Activated effector memory CD4-positive, alpha-beta T cell treated with anti-CD3 and anti-CD28 coated beads, Interleukin-2, amount 50 U/mL, for 16 hours (primary cell): ENCODE measurements around the gene MEI1.

Source experiments
- DNase-seq: peaks from one replicate; pipeline ENCODE4 v3.0.0-alpha.2; 2020

The MEI1 gene, protein sequence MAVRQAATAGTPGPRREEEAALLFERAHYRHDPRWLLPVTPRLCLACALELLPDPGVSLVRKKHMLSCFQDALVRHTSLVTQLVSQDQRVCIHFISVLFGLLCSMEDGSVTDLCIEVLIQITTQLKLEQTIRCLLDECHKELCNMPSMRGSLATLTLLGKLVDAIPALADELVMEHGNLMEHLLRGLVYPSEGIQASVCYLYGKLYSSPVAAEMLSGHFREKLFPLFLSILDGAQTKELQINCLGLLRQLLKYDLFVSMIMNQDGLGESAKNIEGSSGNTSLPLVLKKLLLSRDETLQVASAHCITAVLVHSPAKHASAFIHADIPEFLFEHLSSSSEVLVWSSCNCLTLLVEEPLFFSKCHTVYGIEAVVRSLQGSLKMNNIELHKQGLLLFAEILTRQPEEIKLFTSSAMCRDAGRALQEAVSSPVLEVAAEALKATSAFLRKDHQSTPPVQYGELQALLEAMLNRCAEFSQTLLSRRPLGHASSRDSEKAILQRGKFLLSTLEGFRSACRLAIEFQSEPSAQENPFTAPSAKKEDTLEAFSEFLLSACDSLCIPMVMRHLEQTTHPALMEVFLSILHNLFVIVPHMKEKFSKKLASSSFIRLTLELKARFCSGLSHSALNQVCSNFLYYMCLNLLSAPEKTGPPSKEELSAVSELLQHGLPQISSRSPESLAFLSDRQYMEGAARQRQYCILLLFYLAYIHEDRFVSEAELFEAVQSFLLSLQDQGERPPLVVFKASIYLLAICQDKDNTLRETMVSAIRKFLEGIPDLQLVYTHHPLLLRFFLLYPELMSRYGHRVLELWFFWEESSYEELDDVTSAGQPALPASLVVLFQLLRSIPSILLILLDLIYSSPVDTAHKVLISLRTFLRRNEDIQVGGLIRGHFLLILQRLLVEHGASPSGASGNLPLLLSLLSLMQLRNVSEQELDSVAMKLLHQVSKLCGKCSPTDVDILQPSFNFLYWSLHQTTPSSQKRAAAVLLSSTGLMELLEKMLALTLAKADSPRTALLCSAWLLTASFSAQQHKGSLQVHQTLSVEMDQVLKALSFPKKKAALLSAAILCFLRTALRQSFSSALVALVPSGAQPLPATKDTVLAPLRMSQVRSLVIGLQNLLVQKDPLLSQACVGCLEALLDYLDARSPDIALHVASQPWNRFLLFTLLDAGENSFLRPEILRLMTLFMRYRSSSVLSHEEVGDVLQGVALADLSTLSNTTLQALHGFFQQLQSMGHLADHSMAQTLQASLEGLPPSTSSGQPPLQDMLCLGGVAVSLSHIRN

DNA sequence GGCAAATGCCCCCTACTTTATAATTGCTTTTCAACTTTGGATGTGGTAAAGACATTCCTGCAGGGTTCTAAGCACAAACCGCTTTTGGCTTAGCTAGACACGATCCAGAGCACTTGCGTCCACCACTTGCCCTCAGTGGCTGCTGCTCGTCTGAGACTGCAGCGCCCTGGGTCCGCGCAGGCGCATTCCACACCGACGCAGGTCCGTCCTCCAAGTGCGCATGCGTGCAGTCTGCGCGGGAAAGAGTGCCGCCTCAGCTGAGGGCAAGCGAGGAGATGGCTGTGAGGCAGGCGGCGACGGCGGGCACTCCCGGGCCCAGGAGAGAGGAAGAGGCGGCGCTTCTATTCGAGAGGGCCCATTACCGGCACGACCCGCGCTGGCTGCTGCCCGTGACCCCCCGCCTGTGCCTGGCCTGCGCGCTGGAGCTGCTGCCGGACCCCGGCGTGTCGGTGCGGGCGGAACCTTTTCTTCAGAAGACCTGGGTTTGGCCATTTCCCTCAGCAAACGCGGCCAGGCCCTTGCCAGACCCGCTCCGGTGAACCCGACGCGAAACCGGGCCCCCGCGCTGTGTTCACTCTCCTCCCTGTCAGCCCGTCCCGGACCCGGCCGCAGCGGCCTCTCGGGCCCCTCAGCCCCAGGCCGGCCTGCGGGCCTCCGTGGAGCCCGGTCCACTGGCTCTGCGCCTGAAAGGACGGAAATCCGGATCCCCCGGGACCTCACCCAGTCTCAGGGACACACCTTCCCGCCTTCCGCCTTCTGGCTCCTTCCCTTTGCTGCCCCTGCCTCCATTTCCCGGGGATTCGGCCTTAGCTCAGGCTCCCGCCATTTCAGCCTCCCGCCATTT lies at the start of gene MEI1:
Gene MEI1 (plus strand): TSS at position 240 of the 844 bp plus-strand sequence. CDS start 36 bp downstream, at position 276.
- DNase-seq = peak; percentile 97

DNA sequence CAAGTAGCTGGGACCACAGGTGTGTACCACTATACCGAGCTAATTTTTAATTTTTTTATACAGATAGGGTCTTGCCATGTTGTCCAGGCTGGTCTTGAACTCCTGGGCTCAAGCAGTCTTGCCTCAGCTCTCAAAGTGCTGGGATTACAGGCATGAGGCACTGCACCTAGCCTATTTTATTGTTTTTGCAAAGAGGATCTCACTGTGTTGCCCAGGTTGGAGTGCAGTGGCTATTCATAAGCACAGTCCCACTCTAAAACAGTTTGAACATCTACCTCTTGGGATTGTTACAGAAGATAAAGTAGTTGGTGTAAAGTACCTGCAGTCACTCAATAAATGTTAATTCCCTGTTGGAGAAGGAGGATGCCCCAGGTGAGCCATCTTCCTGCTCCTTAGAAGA lies 49.1 kb upstream of the MEI1 start:
- DNase-seq = peak; percentile 25

DNA sequence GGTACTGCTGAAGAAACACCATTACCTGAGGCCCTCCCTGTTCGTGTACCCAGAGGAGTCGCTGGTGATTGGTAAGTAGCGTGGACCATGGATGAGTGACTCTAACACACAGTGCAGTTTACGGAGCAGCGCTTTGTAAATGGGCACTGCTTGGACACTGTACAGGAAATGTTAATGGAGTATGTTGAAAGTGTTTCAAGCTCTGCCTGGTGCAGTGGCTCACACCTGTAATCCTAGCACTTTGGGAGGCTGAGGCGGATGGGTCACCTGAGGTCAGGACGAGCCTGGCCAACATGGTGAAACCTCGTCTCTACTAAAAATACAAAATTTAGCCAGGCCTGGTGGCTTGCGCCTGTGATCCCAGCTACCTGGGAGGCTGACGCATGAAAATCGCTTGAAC lies 48.5 kb upstream of the MEI1 start:
- DNase-seq = peak; percentile 34

DNA sequence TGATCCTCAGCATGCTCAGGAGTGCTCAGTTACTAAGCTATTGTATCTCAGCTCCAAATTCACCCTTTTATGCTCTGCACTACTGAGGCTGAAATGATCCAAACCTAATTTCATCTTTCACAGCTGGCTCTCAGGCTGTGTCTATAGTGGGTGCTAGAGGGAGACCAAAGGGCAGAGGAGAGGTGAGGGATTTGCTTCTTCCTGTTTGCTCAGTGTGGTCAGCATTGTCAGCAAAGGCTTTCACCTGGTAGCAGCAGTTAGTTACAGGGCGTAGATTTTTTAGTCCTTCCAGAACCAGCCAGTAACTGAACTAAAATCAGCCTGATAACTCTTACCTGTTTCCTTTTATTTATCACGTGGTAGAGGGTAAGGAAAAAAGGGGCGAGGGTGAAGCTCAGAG lies 45.0 kb upstream of the MEI1 start:
- DNase-seq = no peak

DNA sequence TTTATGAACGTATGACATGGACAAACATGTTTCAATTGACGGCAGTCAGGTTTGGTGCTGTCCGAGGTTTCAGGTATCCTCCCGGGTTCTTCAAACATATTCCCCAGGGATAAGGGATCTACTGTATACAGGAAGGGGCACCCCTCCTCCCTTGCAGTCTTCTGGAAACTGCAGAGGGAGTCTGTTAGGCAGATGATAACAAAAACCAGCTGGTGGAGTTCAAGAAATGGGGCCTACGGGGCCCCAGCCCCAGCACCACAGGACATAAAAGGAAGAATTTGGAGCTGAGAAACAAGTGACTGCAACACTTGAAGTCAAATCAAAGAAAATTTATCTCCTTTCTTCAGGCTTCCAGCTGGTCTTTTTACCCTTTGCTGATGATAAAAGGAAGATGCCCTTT lies 42.7 kb upstream of the MEI1 start:
- DNase-seq = peak; percentile 19

DNA sequence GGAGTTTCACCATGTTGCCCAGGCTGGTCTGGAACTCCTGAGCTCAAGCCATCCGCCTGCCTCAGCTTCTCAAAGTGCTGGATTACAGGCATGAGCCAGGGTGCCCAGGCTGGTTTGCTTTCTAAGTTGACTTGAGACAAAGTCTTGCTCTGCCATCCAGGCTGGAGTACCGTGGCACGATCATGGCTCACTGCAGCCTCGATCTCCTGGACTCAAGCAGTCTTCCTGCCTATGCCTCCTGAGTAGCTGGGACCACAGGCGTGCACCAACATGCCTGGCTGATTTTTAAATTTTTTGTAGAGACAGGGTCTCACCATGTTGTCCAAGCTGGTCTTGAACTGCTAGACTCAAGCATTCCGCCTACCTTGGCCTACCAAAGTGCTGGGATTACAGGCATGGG lies 41.6 kb upstream of the MEI1 start:
- peak; percentile 34 for DNase-seq

DNA sequence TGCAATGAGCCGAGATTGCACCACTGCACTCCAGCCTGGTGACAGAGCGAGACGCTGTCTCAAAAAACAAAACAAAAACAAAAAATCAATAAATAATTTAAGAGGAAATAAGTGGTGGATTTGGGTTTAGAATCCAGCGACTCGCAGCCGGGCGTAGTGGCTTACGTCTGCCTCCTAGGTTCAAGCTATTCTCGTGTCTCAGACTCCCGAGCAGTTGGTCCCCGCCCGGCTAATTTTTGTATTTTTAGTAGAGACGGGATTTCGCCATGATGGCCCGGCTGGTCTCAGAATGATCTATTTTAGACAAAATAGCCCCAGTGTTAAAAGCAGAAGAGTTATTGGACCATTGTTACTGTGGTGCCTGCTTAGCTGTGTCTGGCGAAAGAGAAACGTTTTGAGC lies 40.4 kb upstream of the MEI1 start:
- peak; percentile 53 for DNase-seq

DNA sequence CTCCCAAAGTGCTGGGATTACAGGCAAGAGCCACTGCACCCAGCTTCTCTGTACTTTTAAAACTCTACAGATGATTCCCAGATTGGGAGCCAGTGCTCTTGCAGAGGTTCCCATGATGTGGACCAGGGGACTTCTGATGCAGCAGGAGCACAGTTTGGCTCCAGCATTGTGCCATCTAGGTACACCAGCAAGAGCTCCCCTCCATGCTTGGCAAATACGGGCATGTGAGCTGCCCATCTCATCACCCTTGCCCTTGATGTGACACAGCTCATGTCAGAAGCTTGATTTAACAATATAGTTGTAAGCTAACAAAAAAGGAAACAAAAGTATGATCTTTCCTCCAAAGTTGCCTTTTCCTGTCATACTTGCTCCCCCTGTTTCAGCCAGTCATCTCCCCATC lies 39.4 kb upstream of the MEI1 start:
- DNase-seq = peak; percentile 17

DNA sequence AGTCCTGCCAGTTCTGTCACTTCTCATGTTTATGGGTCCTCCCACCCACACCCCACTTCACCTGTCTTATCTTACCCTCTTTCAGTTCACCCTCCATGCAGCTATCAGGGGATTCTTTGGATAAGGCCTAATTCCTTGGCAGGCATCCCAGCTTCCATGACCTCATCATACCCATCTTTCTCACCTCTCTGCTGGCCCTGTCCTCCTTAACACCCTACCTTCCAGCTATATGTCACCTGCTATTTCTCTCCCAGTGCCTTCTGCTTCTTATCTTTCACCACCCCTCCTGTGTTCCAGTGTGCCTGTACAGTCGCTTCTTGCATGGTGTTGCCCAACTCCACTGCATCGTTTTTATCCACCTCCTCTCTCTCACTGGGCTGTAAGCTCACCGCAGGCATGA lies 38.9 kb upstream of the MEI1 start:
- DNase-seq = peak; percentile 25

DNA sequence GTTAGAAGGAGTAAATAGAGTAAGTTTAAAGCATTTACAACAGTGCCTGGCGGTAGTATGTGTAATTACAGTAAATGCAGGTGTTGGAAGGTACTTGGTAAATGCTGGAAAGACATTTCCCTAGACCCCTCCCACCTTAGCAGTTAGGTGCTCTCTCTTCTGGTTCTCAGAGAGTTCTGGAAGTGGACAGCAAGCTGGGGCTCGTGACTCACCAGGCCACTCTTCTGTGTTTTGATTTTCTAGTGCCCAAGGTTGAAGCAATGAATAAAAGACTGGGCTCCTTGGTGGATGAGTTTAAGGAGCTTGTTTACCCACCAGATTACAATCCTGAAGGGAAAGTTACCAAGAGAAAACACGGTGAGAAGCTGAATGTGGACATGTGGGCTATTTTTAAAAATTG lies 38.2 kb upstream of the MEI1 start:
- DNase-seq = peak; percentile 5

DNA sequence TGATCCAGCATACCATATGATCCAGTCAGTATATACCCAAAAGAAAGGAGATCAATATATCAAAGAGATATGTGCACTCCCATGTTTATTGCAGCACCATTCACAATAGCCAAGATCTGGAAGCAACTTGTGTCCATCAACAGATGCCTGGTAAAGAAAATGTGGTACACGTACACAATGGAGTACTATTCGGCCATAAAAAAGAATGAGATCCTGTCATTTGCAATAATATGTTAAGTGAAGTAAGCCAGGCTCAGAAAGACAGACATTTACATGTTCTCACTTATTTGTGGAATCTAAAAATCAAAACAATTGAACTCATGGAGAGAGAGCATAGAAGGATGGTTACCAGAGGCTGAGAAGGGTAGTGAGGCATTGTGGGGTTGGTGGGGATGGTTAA lies 37.6 kb upstream of the MEI1 start:
- no peak for DNase-seq

DNA sequence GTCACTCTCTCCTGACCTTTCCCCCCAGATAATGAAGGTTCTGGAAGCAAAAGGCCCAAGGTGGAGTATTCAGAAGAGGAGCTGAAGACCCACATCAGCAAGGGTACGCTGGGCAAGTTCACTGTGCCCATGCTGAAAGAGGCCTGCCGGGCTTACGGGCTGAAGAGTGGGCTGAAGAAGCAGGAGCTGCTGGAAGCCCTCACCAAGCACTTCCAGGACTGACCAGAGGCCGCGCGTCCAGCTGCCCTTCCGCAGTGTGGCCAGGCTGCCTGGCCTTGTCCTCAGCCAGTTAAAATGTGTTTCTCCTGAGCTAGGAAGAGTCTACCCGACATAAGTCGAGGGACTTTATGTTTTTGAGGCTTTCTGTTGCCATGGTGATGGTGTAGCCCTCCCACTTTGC lies 35.7 kb upstream of the MEI1 start:
- peak; percentile 51 for DNase-seq

DNA sequence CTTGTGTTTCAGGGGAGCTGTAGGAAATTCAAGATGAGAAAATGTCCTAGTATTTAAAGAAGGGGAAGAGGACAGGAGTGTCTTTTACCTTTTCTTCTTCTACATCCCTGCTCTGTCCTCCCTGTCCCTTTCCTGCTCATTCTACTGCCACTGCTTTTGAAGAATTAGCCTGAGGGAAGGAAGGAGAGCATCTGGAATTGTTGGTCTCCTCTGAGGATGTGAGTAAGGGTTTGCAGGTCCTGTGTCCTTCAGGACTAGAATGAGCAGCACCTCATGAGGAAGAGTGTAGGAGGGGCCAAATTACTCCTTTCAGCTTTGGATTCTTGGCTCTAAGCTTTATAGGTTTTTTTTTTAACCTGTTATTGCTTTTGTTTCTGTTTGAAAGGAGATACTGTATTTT lies 34.8 kb upstream of the MEI1 start:
- no peak for DNase-seq

DNA sequence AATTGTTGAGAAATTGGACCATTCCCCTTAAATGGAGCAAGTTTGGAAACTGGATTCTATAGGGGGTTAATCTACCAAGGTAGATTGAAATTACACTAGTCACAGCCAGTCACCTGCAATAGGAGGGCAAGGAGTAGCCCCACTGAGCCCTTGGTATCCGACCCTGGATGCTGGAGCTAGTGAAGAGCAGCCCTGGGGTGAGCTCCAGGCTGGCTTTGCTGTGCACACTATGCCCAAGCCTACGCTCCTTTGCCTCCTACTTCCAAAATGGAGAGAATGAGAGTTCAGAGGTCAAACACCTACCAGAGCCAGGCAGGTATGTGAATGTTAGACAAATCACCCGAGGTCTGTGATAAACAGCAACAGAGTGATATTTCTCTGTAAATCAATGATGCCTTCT lies 34.4 kb upstream of the MEI1 start:
- peak; percentile 34 for DNase-seq

DNA sequence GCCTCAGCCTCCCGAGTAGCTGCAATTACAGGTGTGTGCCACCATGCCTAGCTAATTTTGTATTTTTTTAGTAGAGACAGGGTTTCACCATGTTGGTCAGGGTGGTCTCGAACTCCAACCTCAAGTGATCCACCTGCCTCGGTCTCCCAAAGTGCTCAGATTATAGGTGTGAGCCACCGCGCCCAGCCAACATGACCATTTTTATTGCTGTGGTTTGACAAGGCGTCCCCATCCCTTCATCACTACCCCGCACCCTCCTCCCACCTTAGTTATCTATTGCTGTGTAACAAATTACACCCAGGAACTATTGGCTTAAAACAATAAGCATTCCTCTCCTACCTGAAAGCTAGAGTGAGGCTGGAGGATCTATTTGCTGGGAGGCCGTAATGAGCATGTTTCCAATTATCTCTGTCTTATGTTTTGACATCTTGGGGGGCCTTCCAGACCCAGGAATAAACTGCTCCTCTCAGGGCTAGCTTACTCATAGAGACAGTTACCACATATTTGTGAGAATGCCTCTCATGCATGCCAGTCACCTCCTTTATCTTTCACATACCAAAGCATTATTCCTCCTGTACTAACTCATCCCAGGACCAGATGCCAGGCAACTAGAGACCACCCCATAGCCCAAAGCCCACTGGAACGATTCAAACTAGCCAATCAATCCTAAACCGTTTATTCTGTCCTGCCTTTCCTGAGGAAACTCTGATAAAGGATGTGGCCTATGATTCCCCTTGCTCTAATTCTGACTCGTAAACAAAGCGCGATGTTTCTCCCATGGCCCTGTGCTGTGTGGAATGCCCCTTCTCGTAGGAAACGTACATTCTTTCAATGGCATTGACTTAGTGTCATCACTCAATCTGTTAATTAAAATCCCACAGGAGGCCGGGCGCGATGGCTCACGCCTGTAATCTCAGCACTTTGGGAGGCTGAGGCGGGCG lies 30.1 kb upstream of the MEI1 start:
- peak; percentile 39 for DNase-seq

DNA sequence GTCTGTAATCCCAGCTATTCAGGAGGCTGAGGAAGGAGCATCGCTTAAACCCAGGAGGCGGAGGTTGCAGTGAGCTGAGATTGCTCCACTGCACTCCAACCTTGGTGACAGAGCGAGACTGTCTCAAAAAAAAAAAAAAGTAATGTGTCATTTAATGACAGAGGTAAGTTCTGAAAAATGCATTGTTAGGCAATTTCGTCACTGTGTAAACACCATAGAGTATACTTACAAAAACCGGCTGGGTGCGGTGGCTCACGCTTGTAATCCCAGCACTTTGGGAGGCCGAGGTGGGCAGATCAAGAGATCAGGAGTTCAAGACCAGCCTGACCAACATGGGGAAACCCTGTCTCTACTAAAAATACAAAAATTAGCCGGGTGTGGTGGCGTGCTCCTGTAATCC lies 27.2 kb upstream of the MEI1 start:
- peak; percentile 24 for DNase-seq

DNA sequence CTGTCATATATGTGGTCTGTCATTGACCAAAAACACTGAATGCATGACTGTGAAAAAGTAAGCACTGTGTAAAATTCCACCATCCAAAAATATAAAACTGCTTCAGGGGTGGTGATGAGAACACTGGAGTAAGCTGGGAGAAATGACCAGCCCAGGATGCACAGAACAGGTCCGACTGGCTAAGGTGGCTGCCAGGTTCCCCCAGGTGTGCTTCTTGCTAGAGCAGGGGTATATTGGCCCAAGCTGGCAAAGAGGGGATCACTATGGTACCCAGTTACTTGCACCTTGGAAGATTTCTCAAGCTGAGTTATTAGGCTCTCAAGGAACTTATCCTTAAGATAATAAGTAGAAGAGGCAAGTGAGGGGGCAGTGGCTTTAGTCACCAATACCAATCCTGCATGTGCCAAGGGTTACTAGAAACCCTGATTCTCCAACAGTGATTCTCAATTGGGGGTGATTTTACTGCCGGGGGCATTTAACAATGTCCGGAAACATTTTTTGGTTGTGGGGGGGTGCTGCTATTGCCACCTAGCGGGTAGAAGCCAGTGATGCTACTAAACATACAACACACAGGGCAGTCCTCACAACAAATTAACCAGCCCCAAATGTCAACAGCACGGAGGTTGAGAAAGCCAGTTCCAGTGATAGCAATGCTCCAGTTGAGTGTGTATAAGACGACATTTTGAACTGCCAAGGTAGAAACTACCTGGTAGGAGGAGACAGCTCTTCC lies 26.4 kb upstream of the MEI1 start:
- peak; percentile 54 for DNase-seq

DNA sequence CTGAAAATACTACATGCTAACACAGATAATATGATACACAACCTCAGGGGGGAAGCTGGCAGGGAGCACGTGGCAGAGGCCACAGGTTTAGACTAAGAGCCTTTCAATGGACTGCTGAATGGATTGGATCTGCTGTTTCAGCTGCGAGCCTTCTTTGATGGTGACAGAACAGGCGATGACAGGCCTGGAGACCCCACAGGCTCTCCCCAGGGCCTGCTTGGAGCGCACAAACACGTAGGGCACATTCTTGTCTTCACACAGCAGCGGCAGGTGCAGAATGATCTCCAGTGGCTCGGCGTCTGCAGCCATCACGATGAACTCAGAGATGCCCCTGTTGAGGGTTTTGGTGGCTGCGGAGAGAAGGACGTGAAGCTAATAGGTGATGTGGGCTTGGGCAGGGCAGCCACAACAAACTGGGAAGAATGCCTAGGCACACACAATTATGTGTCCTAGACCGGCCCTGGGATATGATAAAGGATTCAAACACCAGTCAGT lies 24.4 kb upstream of the MEI1 start:
- peak; percentile 47 for DNase-seq

DNA sequence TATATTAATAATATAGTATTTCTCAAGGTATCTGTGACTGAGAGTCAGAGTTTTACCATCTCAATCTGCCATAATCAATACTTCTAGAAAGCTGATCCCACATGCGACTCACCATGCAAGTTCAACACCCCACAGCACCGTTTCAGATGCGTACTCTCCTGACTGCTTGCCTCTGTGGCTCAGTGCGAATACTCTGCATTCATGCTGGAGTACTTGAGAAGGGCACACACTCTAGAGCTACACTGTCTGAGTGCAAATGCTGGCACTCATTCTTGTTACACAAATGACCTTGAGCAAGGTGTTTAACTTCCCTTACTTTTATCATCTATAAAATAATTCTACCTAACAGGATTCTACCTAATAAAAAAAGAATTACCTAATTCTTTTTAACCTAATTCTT lies 23.2 kb upstream of the MEI1 start:
- DNase-seq = peak; percentile 39

DNA sequence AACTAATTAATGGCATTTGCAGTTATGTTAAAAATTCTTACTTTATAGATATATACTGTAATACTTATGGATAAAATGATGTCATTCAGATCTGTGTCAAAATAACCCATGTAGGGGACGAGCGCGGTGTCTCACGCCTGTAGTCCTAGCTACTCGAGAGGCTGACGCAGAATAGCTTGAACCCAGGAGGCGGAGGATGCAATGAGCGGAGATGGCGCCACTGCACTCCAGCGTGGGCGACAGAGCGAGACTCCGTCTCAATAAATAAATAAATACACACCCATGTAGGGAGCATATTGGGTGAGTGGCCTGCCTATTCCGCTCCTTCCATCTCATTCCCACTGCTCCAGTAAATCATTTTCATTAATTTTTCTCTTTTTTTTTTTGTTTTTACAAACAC lies 17.7 kb upstream of the MEI1 start:
- DNase-seq = peak; percentile 63
